Ovary (tissue), 3 donors: ENCODE data around the gene GNG4.

Source experiments
- CTCF ChIP-seq, 3 donors: fragments of 450-650 bp in 2 of 3; fragments of 200-600 bp in 1 of 3; IDR thresholded peaks; one replicate each; pipeline versions ENCODE4 v1.5.1 to v1.8.0; 2016 to 2022; ENCODE audit warnings: antibody characterized with exemption in 3 of 3, mild to moderate bottlenecking in 1 of 3
- EP300 ChIP-seq: sonication (generic); formaldehyde crosslinking; IDR thresholded peaks from one replicate; pipeline ENCODE4 v1.6.1; 2017; ENCODE audit warnings: antibody characterized with exemption
- donor health status: DM: no; HTN: no; CAD: no.

GRCh38 chr1:235659186-235659771 lies 9.7 kb upstream of the GNG4 start:
- TF ChIP-seq CTCF (IDR thresholded peaks at IDR 0.05) (no peak), EP300 (no peak)
